Thoracic aorta (tissue), 2 donors: Measurements from ENCODE around the gene MYT1. TPM values are rescaled to one million over a fixed set of nuclear protein-coding genes. Genes with fewer than 3 reads are reported as not detected.

Experiments used
- ATAC-seq: fragments of 150-250 bp; one replicate; pipeline ENCODE4 v1.8.0; 2017; ENCODE audit warnings: low read depth; ENCODE audit not compliant: insufficient number of reproducible peaks, low FRiP score
- DNase-seq: peaks from one replicate; pipeline ENCODE4 v3.0.0-alpha.2; 2020; ENCODE audit warnings: low spot score
- H3K27ac ChIP-seq, 2 donors: fragments of 200-600 bp; sonication (generic); 1 replicate in 1 of 2; 2 replicates in 1 of 2; pipeline ENCODE4 v1.5.1; 2016; ENCODE audit warnings: mild to moderate bottlenecking in 2 of 2, moderate library complexity in 2 of 2
- H3K27me3 ChIP-seq: fragments of 200-600 bp; sonication (generic); replicated peaks from 2 replicates; pipeline ENCODE4 v1.6.0; 2016; ENCODE audit warnings: mild to moderate bottlenecking; ENCODE audit not compliant: insufficient read depth
- H3K36me3 ChIP-seq: fragments of 200-600 bp; sonication (generic); one replicate; pipeline ENCODE4 v1.5.1; 2016
- H3K4me1 ChIP-seq, 2 donors: fragments of 200-600 bp; sonication (generic); 1 replicate in 1 of 2; 2 replicates in 1 of 2; pipeline versions ENCODE4 v1.5.1 to v1.6.0; 2016; ENCODE audit warnings: low read depth in 2 of 2, mild to moderate bottlenecking in 1 of 2; ENCODE audit not compliant: control insufficient read depth in 1 of 2
- H3K4me3 ChIP-seq: fragments of 200-600 bp; sonication (generic); 2 replicates; pipeline ENCODE4 v1.5.1; 2016; ENCODE audit warnings: mild to moderate bottlenecking
- H3K9me3 ChIP-seq: fragments of 200-600 bp; sonication (generic); 2 replicates; pipeline ENCODE4 v1.5.1; 2016
- total RNA-seq, 2 donors: library from RNA; depleted of rRNA; stranded (reverse); fragments of >200 nt; gene quantifications; one replicate each; pipeline versions ENCODE4 v1.1.0 to v1.2.3, GENCODE V29; 2016
- TF ChIP-seq, protein P1 (sequence below): fragments of 200-600 bp; sonication (generic); IDR thresholded peaks from one replicate; pipeline ENCODE4 v1.5.1; 2019; ENCODE audit warnings: antibody characterized with exemption

Gene MYT1
- total RNA-seq, 2 donors from 2014 or later: not detected

DNA sequence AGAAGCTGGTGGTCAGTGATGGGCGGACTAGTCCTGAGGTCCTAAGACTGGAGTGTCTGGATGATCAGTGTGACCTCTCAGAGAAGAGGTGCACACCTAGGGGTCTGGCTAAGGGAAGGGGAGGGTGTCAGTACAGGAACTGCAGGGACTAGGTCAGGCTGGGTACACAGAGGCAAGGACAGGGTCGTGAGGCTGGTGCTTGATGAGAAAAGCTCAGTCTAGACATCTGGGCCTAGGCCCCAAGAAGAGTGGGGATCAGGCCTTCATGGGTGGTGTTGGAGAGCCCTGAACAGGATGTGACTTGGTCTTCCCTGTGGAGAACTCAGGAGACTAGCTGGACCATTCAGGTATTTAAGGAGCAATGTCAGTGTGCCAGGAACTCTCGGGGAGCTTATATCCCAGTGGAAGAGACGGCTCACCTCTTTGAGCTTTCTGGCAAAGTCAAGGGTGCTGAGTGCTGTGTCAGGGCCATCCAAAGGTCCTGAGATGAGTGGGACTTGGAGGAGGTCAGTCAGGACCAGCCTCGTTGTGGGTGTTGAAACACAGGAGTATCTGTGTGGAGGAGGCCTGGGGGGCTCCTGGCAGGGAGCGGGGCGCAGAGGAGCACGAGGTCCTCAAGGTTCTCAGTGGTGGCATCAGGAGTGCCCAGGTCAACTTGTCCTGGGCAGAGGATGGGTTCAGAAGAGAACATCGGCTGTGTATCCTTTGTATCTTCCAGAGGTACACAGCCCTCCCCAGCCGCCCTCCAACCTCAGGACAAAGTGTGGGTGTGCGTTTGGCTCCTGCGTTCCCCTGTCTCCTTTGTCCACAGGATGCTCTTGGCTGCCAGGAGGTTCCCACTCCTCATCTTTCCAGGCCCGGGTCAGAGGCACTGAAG, 13.3 kb upstream of the MYT1 start:
- TF ChIP-seq, protein P1, sequence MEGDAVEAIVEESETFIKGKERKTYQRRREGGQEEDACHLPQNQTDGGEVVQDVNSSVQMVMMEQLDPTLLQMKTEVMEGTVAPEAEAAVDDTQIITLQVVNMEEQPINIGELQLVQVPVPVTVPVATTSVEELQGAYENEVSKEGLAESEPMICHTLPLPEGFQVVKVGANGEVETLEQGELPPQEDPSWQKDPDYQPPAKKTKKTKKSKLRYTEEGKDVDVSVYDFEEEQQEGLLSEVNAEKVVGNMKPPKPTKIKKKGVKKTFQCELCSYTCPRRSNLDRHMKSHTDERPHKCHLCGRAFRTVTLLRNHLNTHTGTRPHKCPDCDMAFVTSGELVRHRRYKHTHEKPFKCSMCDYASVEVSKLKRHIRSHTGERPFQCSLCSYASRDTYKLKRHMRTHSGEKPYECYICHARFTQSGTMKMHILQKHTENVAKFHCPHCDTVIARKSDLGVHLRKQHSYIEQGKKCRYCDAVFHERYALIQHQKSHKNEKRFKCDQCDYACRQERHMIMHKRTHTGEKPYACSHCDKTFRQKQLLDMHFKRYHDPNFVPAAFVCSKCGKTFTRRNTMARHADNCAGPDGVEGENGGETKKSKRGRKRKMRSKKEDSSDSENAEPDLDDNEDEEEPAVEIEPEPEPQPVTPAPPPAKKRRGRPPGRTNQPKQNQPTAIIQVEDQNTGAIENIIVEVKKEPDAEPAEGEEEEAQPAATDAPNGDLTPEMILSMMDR: no peak
- ATAC-seq (no peak), DNase-seq (no peak)
- H3K27me3 ChIP-seq: no peaks in the 10 kb centered on the region
- H3K9me3 ChIP-seq: no peaks in the 10 kb centered on the region
- no peaks in the 10 kb centered on the region for H3K36me3 ChIP-seq
- no peaks in the 10 kb centered on the region for H3K4me1 ChIP-seq
- H3K4me3 ChIP-seq: no peak overlapping the region
- H3K27ac ChIP-seq: no peak overlapping the region

GRCh38 chr20:64151633-64152530, 12.4 kb upstream of the MYT1 start:
- TF ChIP-seq, protein P1: no peak
- Histone ChIP-seq H3K27me3 (no peaks in the 10 kb centered on the region), H3K36me3 (no peaks in the 10 kb centered on the region), H3K9me3 (no peaks in the 10 kb centered on the region), H3K27ac (no peak overlapping the region), H3K4me3 (no peak overlapping the region), H3K4me1 (no peaks in the 10 kb centered on the region)
- DNase-seq (no peak), ATAC-seq (no peak)

DNA sequence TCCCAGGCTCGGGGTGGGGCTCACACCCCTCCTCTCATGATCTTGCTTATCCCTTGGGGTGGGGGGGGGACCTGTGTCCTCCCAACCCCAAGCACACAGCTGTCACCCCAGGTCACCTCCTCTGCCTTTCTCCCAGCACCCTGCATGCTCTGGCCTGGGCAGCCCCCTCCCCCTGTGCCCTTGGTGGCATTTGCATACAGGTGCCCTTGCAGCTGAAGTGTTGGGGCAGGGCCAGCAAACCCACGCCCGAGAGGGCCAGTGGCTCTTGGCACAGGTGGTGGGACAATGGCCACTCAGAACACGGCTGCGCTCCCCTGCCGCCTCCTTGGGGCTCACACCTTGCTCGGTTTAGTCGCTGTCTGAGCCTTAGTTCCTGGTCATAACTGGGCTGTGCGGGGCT, 11.3 kb upstream of the MYT1 start:
- no peak for DNase-seq

DNA sequence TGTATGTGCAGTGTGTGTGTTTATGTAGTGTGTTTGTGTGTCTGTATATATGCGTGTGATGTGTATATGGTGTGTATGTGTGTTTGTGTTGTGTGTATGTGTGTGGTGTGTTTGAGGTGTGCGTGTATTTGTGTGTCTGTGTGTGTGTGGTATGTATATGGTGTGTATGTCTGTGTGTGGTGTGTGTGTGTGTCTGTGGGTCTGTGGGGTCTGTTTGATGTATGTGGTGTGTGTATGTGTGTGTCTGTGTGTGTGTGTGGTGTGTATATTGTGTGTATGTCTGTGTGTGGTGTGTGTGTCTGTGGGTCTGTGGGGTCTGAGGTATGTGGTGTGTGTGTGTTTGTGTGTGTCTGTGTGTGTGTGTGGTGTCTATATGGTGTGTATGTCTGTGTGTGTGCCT, 10.8 kb upstream of the MYT1 start:
- no peak for DNase-seq
- Histone ChIP-seq H3K4me1 (no peaks in the 10 kb centered on the region), H3K27ac (no peak overlapping the region), H3K4me3 (no peak overlapping the region), H3K36me3 (no peaks in the 10 kb centered on the region), H3K27me3 (no peaks in the 10 kb centered on the region), H3K9me3 (no peaks in the 10 kb centered on the region)
- ATAC-seq: no peak
- TF ChIP-seq, protein P1: no peak

More for the DNA sequence above, 11.3 kb upstream of the MYT1 start:
- Histone ChIP-seq H3K9me3 (no peaks in the 10 kb centered on the region), H3K27ac (no peak overlapping the region), H3K4me1 (no peaks in the 10 kb centered on the region), H3K4me3 (no peak overlapping the region), H3K36me3 (no peaks in the 10 kb centered on the region), H3K27me3 (no peaks in the 10 kb centered on the region)
- ATAC-seq: no peak
- TF ChIP-seq, protein P1: no peak
